Loucy (cell line): ENCODE results near the gene CBX2.

Experiments used
- CTCF ChIP-seq: fragments of 200-600 bp; sonication (generic); conservative IDR thresholded peaks from 2 replicates; pipeline ENCODE4 v1.5.1; 2014; ENCODE audit warnings: mild to moderate bottlenecking, antibody characterized with exemption, low read length
- EZH2phosphoT487 ChIP-seq: fragments of 200-600 bp; IDR thresholded peaks from 2 replicates; pipeline ENCODE4 v1.6.1; 2018; ENCODE audit warnings: antibody characterized with exemption, mild to moderate bottlenecking, moderate library complexity, borderline replicate concordance

- TF ChIP-seq CTCF (no peak), EZH2phosphoT487 (no peak)
These were observed 58.1 kb downstream of the CBX2 start for GRCh38 chr17:79835953-79836509.
